Measurements from ENCODE around the gene SLC25A3.
"Not testable (repeated sequence)": the region's sequence is repeated elsewhere in the genome, so short reads cannot be mapped to it uniquely, and the experiment has no call there.

SLC25A3 gene

DNA sequence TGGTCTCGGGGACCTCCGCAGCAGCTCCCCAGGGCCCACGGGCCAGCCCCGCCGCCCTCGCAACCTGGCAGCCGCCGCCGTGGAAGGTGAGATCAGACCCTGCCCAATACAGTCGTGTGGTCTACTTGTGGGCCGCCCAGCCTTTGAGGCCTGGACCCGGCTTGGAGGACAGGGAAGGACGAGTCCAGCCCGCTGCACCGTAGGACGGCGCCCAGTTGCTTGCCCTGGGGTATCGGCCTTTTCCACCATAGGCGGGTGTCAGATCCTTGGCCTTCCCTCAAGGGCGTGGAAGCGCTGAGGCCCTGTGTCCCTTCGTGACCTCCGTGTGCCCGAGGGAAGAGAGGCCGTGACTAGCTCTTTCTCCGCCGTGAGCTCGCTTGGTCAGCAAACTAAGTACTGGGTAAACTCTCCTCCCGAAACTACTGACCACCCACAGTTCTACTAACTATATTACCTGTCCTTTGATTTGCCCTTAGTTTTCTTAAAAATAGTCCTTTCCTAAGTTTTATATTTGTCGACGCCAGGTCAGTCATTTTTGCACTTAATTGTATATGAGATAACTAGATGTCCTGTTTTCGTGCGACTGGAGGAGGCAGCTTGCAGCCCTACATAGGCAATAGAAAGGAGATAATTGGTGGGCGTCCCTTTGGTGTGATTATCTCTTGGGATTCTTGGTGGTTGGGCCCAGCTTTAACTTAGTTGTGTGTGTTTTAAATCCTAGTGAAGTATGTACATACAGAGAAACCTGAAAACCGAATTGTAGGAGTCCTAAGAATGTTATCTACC is 757 bp downstream of the SLC25A3 start:
- peak in 1 of 2 donors; percentile 20 for DNase-seq (ENCODE audit: low read depth in 1 of 2, low spot score in 1 of 2)

- DNase-seq (ENCODE audit: low read depth in 1 of 2, low spot score in 1 of 2) = no peak
Observed at GRCh38 chr12:98595243-98595988, 1.9 kb downstream of the SLC25A3 start.

DNA sequence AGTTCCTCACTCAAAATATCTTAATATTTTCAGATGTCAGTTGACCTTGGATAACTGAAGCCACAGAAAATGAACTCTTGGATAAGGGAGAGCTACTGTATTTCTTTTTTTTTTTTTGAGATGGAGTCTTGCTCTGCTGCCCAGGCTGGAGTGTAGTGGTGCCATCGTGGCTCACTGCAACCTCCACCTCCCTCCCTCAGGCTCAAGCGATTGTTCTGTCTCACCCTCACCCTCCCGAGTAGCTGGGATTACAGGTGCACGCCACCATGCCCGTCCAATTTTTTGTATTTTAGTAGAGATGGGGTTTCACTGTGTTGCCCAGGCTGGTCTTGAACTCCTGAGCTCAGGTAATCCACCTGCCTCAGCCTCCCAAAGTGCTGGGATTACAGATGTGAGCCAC is 3.8 kb downstream of the SLC25A3 start:
- DNase-seq (ENCODE audit: low read depth in 1 of 2, low spot score in 1 of 2) = not testable (repeated sequence)

DNA sequence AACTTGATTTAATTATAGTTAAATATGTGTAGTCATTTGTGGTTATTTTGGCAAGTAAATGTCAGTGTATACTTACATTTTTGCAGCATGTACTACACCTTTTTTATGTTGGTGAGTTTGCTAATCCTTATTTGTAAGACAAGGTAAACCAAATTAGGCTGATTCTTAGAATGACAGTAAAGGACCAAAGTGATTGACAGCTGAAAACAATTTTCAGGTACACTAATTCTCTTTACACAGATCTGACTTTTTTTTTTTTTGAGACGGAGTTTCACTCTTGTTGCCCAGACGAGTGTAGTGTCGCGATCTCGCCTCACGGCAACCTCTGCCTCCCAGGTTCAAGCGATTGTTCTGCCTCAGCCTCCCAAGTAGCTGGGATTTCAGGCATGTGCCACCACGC is 8.4 kb downstream of the SLC25A3 start:
- no peak for DNase-seq (ENCODE audit: low read depth in 1 of 2, low spot score in 1 of 2)

DNA sequence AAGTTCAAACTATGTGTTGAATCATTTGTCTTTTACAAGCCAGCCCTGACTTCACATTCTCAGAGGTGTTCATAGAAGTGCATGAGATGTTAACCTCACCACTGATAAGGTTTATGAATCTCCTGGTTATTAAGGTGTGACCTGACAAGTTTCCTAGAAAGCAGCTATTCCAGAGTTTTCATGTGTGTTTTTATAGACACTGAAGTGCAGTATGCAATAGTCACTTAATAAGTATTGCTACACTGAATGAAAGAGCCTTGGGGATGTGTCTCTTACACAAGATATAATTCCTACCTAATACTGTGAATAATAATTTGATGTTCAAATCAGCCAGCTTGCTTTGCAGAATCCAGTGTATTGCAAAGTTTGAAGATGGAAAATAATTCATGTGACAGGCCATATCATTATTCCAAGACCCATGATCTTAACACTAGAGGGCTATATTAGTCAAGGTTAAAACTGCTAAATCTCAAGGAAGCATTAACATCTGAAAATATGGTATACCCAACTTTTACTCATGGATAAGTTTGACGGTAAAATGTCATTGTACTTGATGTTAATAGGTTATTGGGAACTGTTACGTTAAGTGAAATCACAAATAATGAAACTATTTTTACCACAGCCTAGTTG is 13.0 kb downstream of the SLC25A3 start:
- DNase-seq (ENCODE audit: low read depth in 1 of 2, low spot score in 1 of 2) = no peak

DNA sequence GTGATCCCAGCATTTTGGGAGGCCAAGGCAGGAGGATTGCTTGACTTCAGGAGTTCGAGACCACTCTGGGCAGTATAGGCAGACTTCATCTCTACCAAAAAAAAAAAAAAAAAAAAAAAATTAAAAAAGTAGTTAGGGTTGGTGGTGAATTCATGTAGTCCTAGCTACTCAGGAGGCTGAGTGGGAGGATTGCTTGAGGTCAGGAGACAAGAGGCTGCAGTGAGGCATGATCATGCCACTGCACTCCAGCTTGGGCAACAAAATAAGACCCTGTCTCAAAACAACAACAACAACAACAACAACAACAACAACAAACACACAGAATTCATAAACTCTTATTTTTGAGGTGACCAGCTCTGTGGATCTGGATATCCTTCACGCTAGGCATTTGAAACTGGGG is 17.1 kb downstream of the SLC25A3 start:
- no peak for DNase-seq (ENCODE audit: low read depth in 1 of 2, low spot score in 1 of 2)

DNA sequence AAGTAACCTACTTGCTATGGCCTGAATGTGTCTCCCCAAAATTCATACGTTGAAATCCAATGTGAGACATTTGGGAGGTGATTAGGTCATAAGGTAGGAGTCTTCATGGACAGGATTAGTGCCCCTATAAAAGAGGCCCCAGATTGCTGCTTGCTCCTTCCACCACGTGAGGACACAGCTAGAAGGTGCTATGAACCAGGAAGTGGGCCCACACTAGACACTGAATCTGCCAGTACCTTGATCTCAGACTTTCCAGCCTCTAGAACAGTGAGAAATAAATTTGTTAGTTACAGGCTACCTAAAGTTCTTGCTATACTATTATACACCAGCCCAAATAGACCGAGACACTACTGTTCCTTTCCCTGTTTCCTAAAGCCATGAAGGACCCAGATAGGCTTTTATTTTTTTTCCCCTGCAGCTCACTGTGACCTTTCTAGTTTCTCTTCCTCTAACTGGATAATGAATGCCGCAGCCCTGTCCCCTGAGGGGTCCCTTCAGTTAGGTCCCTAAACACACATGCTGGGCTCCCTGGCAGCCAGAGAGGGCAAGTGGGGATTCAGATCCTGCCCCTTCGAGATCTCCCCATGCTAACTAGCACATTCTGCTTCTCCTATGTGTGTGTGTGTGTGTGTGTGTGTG is 19.3 kb downstream of the SLC25A3 start:
- DNase-seq (ENCODE audit: low read depth in 1 of 2, low spot score in 1 of 2) = no peak

GRCh38 chr12:98618952-98619351 is 25.5 kb downstream of the SLC25A3 start:
- DNase-seq (ENCODE audit: low read depth in 1 of 2, low spot score in 1 of 2) = no peak

- no peak for DNase-seq (ENCODE audit: low read depth in 1 of 2, low spot score in 1 of 2)
Observed at GRCh38 chr12:98635657-98636323, 42.3 kb downstream of the SLC25A3 start.

DNA sequence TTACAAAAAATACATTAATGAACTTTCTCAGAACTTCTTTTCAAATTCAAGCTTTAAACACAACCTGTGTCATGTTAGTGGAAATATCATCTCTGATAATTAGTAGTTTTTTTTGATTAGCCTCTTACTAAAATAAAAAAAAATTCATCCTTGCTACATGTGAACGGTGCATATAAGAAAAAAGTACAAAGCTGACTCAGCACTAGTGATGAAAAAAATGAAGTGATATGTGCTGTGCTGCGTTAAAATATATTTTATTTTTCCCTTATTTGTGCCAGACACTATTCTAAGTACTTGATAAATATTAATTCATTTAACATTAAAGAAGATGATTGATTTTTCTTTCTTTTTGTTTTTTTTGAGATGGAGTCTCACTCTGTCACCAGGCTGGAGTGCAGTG is 43.6 kb downstream of the SLC25A3 start:
- no peak for DNase-seq (ENCODE audit: low read depth in 1 of 2, low spot score in 1 of 2)

GRCh38 chr12:98638009-98638408 is 44.5 kb downstream of the SLC25A3 start:
- DNase-seq (ENCODE audit: low read depth in 1 of 2, low spot score in 1 of 2) = no peak

DNA sequence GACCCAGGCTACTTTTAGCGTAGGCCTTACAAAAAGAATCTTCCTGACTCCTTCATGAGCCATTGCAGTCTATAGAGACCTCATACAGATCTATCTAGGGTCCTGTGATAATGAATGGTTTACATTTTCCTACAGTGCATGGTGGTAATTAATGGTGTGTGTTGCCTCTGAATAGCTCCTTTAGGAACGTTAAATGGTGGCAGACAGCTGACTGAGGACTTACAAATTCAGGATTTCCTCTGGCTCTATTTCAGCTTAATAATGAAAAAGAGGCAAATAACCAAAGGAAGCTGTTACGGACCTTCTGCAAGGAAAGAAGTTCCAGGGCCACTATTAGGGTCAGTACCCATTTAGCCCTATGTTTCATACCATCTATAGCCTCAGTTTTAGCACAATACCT is 46.0 kb downstream of the SLC25A3 start:
- no peak for DNase-seq (ENCODE audit: low read depth in 1 of 2, low spot score in 1 of 2)

GRCh38 chr12:98642801-98643200 is 49.3 kb downstream of the SLC25A3 start:
- DNase-seq (ENCODE audit: low read depth in 1 of 2, low spot score in 1 of 2) = not testable (repeated sequence)

GRCh38 chr12:98644433-98644711 is 50.9 kb downstream of the SLC25A3 start:
- DNase-seq (ENCODE audit: low read depth in 1 of 2, low spot score in 1 of 2) = no peak

DNA sequence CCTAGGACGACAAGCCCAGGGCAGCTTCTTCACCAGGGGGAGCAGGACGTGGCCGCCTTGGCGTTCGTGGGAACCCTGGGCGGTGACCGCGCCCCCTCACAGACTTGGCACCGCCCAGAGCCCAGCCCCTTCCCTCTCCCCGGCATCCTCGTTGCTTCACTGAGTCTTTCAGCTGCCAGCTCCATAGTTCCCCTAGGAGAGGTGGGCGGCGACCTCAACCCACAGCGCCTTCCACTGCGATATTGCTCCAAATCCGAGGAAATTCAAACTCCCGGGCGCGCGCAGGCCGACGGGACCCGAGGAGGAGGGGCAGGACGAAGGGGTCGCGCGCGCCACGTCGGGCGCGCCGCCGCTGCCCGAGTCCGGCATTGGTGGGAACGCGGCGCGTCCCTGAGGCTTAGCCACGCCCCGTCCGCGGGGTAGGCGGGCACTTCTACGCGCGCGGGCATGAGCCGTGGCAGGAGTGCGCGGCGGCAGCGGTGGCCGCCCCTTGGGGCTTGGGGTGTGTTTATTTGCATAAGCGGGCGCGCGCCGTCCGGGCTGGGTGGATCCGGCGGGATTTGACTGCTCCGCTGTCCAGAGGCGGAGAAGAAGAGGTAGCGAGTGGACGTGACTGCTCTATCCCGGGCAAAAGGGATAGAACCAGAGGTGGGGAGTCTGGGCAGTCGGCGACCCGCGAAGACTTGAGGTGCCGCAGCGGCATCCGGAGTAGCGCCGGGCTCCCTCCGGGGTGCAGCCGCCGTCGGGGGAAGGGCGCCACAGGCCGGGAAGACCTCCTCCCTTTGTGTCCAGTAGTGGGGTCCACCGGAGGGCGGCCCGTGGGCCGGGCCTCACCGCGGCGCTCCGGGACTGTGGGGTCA is 51.5 kb downstream of the SLC25A3 start, which contains the start of the genes APAF1 and IKBIP:
APAF1 (plus strand) TSS at position 579 of the 860 bp plus-strand sequence. CDS start 3,070 bp downstream, outside the sequence.
IKBIP (minus strand) TSS at position 77 of the 860 bp plus-strand sequence. CDS start 87 bp downstream, outside the sequence.
- DNase-seq (ENCODE audit: low read depth in 1 of 2, low spot score in 1 of 2) = peak; percentile 93 to 95

DNA sequence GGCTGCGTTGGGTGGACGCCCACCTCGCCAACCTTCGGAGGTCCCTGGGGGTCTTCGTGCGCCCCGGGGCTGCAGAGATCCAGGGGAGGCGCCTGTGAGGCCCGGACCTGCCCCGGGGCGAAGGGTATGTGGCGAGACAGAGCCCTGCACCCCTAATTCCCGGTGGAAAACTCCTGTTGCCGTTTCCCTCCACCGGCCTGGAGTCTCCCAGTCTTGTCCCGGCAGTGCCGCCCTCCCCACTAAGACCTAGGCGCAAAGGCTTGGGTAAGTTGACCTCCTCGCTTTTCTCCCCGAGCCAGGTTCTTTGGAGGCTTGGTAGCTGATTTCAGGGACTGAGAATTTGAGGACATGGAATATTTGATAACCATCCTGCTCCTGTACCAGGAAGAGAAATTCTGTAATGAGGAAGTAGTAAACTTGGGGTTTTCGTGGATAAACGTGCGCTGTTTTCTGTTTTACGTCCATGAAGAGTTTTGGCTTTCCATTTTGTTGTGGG is 52.1 kb downstream of the SLC25A3 start:
- no peak for DNase-seq (ENCODE audit: low read depth in 1 of 2, low spot score in 1 of 2)

DNA sequence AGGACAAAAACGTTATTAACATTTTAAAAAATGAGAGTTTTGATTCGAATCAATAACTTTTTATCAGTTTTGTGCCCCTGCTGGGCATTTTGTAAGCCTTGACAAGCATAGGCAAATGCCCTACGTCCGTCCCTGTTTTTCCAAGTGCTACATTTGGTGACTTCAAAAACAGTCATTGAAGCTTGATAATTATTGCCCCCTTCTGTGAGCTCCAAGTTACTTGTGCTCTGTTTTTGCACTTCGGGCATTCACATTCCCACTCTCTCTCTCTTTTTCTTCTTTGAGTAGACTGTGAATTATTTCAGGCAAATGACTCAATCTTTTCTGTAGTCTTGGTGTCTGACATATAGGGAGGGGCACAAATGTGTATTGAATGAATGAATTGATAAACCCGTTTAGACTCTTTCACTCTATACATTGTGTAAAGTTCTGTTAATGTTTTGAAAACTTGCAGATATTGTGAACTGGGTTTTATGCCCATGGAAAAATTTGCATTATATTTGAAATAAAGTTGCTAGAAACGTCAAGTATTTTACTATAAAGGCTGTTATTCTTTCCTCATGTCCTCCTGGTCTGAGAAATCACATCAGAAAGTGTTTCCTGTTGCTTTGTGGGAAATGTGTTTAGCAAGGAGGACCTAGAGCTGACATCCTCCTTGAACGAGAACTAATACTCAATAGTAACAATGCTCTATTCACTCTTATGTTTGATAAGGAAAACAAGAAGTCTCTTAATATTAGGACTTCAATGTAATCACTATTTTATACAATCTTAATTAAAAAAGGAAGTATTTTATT is 53.0 kb downstream of the SLC25A3 start:
- DNase-seq (ENCODE audit: low read depth in 1 of 2, low spot score in 1 of 2) = no peak

DNA sequence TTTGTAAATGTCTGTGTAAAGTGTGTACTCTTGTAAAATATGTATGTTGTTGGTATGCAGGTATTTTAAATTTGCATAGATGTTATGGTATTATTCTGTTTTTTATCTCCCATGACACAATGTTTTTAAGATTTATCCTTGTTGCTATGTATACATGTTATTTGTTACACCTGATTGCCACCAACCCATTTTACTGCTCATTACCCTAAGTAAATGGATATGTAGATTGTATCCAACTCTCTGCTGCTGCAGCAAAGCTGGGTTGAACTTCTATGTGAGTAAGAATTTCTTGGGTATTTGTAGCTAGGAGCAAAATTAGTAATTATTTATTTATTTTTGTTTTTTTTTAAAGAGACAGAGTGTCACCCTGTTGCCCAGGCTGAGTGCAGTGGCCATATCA is 57.8 kb downstream of the SLC25A3 start:
- DNase-seq (ENCODE audit: low read depth in 1 of 2, low spot score in 1 of 2) = no peak

GRCh38 chr12:98653866-98654493 is 60.5 kb downstream of the SLC25A3 start:
- DNase-seq (ENCODE audit: low read depth in 1 of 2, low spot score in 1 of 2) = no peak

Measured in activated T-helper 1 cell treated with anti-CD3 and anti-CD28 coated beads, Interleukin-2, amount 50 U/mL, for 16 hours (primary cell).